Spinal cord (tissue), 10 donors: ENCODE results near the gene WASF2. TPM values are rescaled to one million over a fixed set of nuclear protein-coding genes. Genes with fewer than 3 reads are reported as not detected.

ENCODE experiments used
- DNase-seq, 6 donors: peaks; one replicate each; pipeline versions ENCODE4 v3.0.0 to v3.0.0-alpha.2; 2013 to 2015; ENCODE audit warnings: low spot score in 6 of 6, low read depth in 4 of 6
- H3K27ac ChIP-seq: one replicate; pipeline ENCODE4 v1.5.1; 2013; ENCODE audit warnings: low read depth, low read length, control low read depth
- H3K27me3 ChIP-seq: one replicate; pipeline ENCODE4 v1.6.1; 2013; ENCODE audit warnings: low read length; ENCODE audit not compliant: control insufficient read depth, insufficient read depth
- H3K36me3 ChIP-seq: one replicate; pipeline ENCODE4 v1.6.1; 2013; ENCODE audit warnings: low read length; ENCODE audit not compliant: control insufficient read depth, insufficient read depth
- H3K4me1 ChIP-seq: one replicate; pipeline ENCODE4 v1.6.1; 2013; ENCODE audit warnings: low read length; ENCODE audit not compliant: control insufficient read depth, insufficient read depth
- H3K4me3 ChIP-seq: one replicate; pipeline ENCODE4 v1.5.1; 2013; ENCODE audit warnings: low read depth, low read length, control low read depth
- H3K9me3 ChIP-seq: one replicate; pipeline ENCODE4 v1.6.1; 2013; ENCODE audit warnings: low read length; ENCODE audit not compliant: control insufficient read depth, insufficient read depth
- WGBS: methylation state at CpG from one replicate; pipeline ENCODE4 v1.1.5; 2013; ENCODE audit warnings: missing lambda C conversion rate; ENCODE audit not compliant: insufficient coverage; 5-methylcytosine and 5-hydroxymethylcytosine counted together
- polyA plus RNA-seq, 2 donors: library from polyadenylated mRNA; unstranded; fragments of 120-200 nt; gene quantifications; one replicate each; pipeline ENCODE4 v1.2.1, GENCODE V29; 2013; ENCODE audit not compliant: insufficient read length in 2 of 2
- total RNA-seq, 2 donors: library from RNA; depleted of rRNA in 1 of 2; stranded (reverse); fragments of 120-200 nt in 1 of 2; fragments of >200 nt in 1 of 2; gene quantifications; one replicate each; pipeline versions ENCODE4 v1.2.3 to v1.2.4, GENCODE V29; 2013 to 2014
- donor health status: healthy.

Gene WASF2
- total and polyA plus RNA-seq, 4 donors, result 24.3 to 76.3 (median 54.3) TPM

- no peak overlapping the region for H3K4me3 ChIP-seq
- peak overlapping the region; percentile 90 for H3K27ac ChIP-seq
- H3K36me3 ChIP-seq, result peaks cover 13% of the 10 kb centered on the region
- no peaks in the 10 kb centered on the region for H3K9me3 ChIP-seq
- peaks cover 90% of the 10 kb centered on the region for H3K4me1 ChIP-seq
- 57% methylated on average over 6 of the region's 8 CpGs for WGBS
- DNase-seq, result peak in 2 of 6 donors; percentile 57 to 78
- no peaks in the 10 kb centered on the region for H3K27me3 ChIP-seq
Measured at GRCh38 chr1:27402349-27402754, 87.6 kb downstream of the WASF2 start.

GRCh38 chr1:27400963-27401341 is 89.0 kb downstream of the WASF2 start:
- Histone ChIP-seq H3K4me1 (peaks cover 80% of the 10 kb centered on the region), H3K27ac (peak overlapping the region; percentile 90), H3K27me3 (no peaks in the 10 kb centered on the region), H3K36me3 (peaks cover 10% of the 10 kb centered on the region), H3K4me3 (no peak overlapping the region), H3K9me3 (no peaks in the 10 kb centered on the region)
- 78% methylated on average over 1 of the region's 5 CpGs for WGBS
- DNase-seq, result no peak

- Histone ChIP-seq H3K9me3 (no peaks in the 10 kb centered on the region), H3K4me3 (no peak overlapping the region), H3K36me3 (peaks cover 6% of the 10 kb centered on the region), H3K4me1 (peaks cover 79% of the 10 kb centered on the region), H3K27ac (peak overlapping the region; percentile 71), H3K27me3 (no peaks in the 10 kb centered on the region)
- WGBS, result 34% methylated on average over 9 of the region's 13 CpGs
- peak in 2 of 6 donors; percentile 59 to 62 for DNase-seq
Measured at GRCh38 chr1:27400082-27400962, 89.6 kb downstream of the WASF2 start.

GRCh38 chr1:27399251-27400025 is 90.5 kb downstream of the WASF2 start:
- Histone ChIP-seq H3K4me3 (no peak overlapping the region), H3K36me3 (peaks cover 1% of the 10 kb centered on the region), H3K9me3 (no peaks in the 10 kb centered on the region), H3K27ac (peak overlapping the region; percentile 71), H3K4me1 (peaks cover 73% of the 10 kb centered on the region), H3K27me3 (no peaks in the 10 kb centered on the region)
- peak in 2 of 6 donors; percentile 61 to 68 for DNase-seq
- 45% methylated on average over 11 of the region's 19 CpGs for whole genome bisulfite sequencing

GRCh38 chr1:27398405-27399149 is 91.4 kb downstream of the WASF2 start:
- Histone ChIP-seq H3K36me3 (peaks cover 10% of the 10 kb centered on the region), H3K4me1 (peaks cover 69% of the 10 kb centered on the region), H3K27me3 (no peaks in the 10 kb centered on the region), H3K27ac (peak overlapping the region; percentile 71), H3K9me3 (no peaks in the 10 kb centered on the region), H3K4me3 (no peak overlapping the region)
- DNase-seq, result no peak
- 100% methylated on average over 1 of the region's 4 CpGs for WGBS

GRCh38 chr1:27397749-27398148 is 92.2 kb downstream of the WASF2 start:
- Histone ChIP-seq H3K9me3 (no peaks in the 10 kb centered on the region), H3K4me3 (no peak overlapping the region), H3K27me3 (no peaks in the 10 kb centered on the region), H3K27ac (no peak overlapping the region), H3K4me1 (peaks cover 69% of the 10 kb centered on the region), H3K36me3 (peaks cover 10% of the 10 kb centered on the region)
- no peak for DNase-seq
- 82% methylated on average over 5 of the region's 7 CpGs for WGBS

- WGBS, result 89% methylated on average over 3 of the region's 3 CpGs
- Histone ChIP-seq H3K4me3 (no peak overlapping the region), H3K4me1 (peaks cover 67% of the 10 kb centered on the region), H3K9me3 (no peaks in the 10 kb centered on the region), H3K27ac (no peak overlapping the region), H3K36me3 (peaks cover 10% of the 10 kb centered on the region), H3K27me3 (no peaks in the 10 kb centered on the region)
- DNase-seq, result no peak
Measured at GRCh38 chr1:27397110-27397509, 92.9 kb downstream of the WASF2 start.

GRCh38 chr1:27395441-27396195 is 94.3 kb downstream of the WASF2 start:
- WGBS, result 0% methylated on average over 6 of the region's 10 CpGs
- H3K4me1 ChIP-seq, result peaks cover 65% of the 10 kb centered on the region
- no peak overlapping the region for H3K4me3 ChIP-seq
- peaks cover 10% of the 10 kb centered on the region for H3K36me3 ChIP-seq
- no peak overlapping the region for H3K27ac ChIP-seq
- no peaks in the 10 kb centered on the region for H3K9me3 ChIP-seq
- H3K27me3 ChIP-seq, result no peaks in the 10 kb centered on the region
- DNase-seq, result peak in 2 of 6 donors; percentile 87 to 91

GRCh38 chr1:27394925-27395324 is 95.0 kb downstream of the WASF2 start:
- H3K4me3 ChIP-seq, result no peak overlapping the region
- H3K27me3 ChIP-seq, result no peaks in the 10 kb centered on the region
- 73% methylated on average over 1 of the region's 1 CpG for WGBS
- H3K9me3 ChIP-seq, result no peaks in the 10 kb centered on the region
- H3K4me1 ChIP-seq, result peaks cover 58% of the 10 kb centered on the region
- H3K27ac ChIP-seq, result no peak overlapping the region
- peaks cover 10% of the 10 kb centered on the region for H3K36me3 ChIP-seq
- no peak for DNase-seq
